Liver (tissue), 9 donors: ENCODE results near the gene ATG14. TPM values are rescaled to one million over a fixed set of nuclear protein-coding genes. Genes with fewer than 3 reads are reported as not detected.

Experiments used
- DNase-seq: peaks from one replicate; pipeline ENCODE4 v3.0.0-alpha.2; 2017; ENCODE audit warnings: low spot score
- H3K27ac ChIP-seq, 2 donors: one replicate each; pipeline ENCODE4 v1.7.0; 2013; ENCODE audit warnings: inconsistent platforms in 2 of 2, low read length in 2 of 2, control low read depth in 1 of 2, low read depth in 1 of 2, mild to moderate bottlenecking in 1 of 2
- H3K27me3 ChIP-seq, 4 donors: one replicate each; pipeline versions ENCODE4 v1.6.1 to v1.7.0; 2013; ENCODE audit warnings: low read length in 3 of 4, inconsistent platforms in 1 of 4, mild to moderate bottlenecking in 1 of 4, moderate library complexity in 1 of 4; ENCODE audit not compliant: control insufficient read depth in 4 of 4, insufficient read depth in 4 of 4
- H3K36me3 ChIP-seq, 4 donors: one replicate each; pipeline versions ENCODE4 v1.6.1 to v1.7.0; 2013; ENCODE audit warnings: low read length in 3 of 4, mild to moderate bottlenecking in 3 of 4, low read depth in 1 of 4, moderate library complexity in 1 of 4; ENCODE audit not compliant: control insufficient read depth in 4 of 4, insufficient read depth in 3 of 4
- H3K4me1 ChIP-seq, 4 donors: one replicate each; pipeline versions ENCODE4 v1.6.1 to v1.7.0; 2013; ENCODE audit warnings: low read length in 3 of 4, mild to moderate bottlenecking in 3 of 4, moderate library complexity in 1 of 4; ENCODE audit not compliant: control insufficient read depth in 4 of 4, insufficient read depth in 4 of 4
- H3K4me3 ChIP-seq, 3 donors: one replicate each; pipeline versions ENCODE4 v1.6.1 to v1.7.0; 2013; ENCODE audit warnings: low read length in 3 of 3, control low read depth in 1 of 3, low read depth in 1 of 3, mild to moderate bottlenecking in 1 of 3
- H3K9ac ChIP-seq, 2 donors: one replicate each; pipeline ENCODE4 v1.7.0; 2013; ENCODE audit warnings: low read length in 2 of 2, mild to moderate bottlenecking in 2 of 2, moderate library complexity in 2 of 2, control low read depth in 1 of 2, low read depth in 1 of 2
- H3K9me3 ChIP-seq, 4 donors: one replicate each; pipeline versions ENCODE4 v1.6.1 to v1.7.0; 2013; ENCODE audit warnings: low read length in 3 of 4; ENCODE audit not compliant: control insufficient read depth in 4 of 4
- EGR1 ChIP-seq, 2 donors: IDR thresholded peaks; 2 replicates each; pipeline ENCODE4 v1.6.1; 2016 to 2018; ENCODE audit warnings: antibody characterized with exemption in 2 of 2, low read depth in 2 of 2
- FOXA1 ChIP-seq: IDR thresholded peaks from 2 replicates; pipeline ENCODE4 v1.6.1; 2016; ENCODE audit warnings: antibody characterized with exemption
- GABPA ChIP-seq, 2 donors: IDR thresholded peaks in 1 of 2; conservative IDR thresholded peaks in 1 of 2; 2 replicates each; pipeline ENCODE4 v1.6.1; 2016; ENCODE audit warnings: antibody characterized with exemption in 2 of 2, mild to moderate bottlenecking in 1 of 2, moderate library complexity in 1 of 2
- HNF4A ChIP-seq, 2 donors: conservative IDR thresholded peaks; 2 replicates each; pipeline ENCODE4 v1.6.1; 2016; ENCODE audit warnings: antibody characterized with exemption in 2 of 2, mild to moderate bottlenecking in 2 of 2
- JUND ChIP-seq, 2 donors: IDR thresholded peaks; 2 replicates each; pipeline ENCODE4 v1.6.1; 2016; ENCODE audit warnings: antibody characterized with exemption in 2 of 2
- RAD21 ChIP-seq, 2 donors: IDR thresholded peaks; 2 replicates each; pipeline ENCODE4 v1.6.1; 2016; ENCODE audit warnings: antibody characterized with exemption in 2 of 2, mild to moderate bottlenecking in 2 of 2
- RXRA ChIP-seq, 2 donors: IDR thresholded peaks; 2 replicates each; pipeline ENCODE4 v1.6.1; 2017 to 2018; ENCODE audit warnings: antibody characterized with exemption in 2 of 2, mild to moderate bottlenecking in 1 of 2
- SP1 ChIP-seq: IDR thresholded peaks from 2 replicates; pipeline ENCODE4 v1.6.1; 2018; ENCODE audit warnings: antibody characterized with exemption, mild to moderate bottlenecking
- TAF1 ChIP-seq: conservative IDR thresholded peaks from 2 replicates; pipeline ENCODE4 v1.6.1; 2016; ENCODE audit warnings: antibody characterized with exemption, mild to moderate bottlenecking
- YY1 ChIP-seq: IDR thresholded peaks from 2 replicates; pipeline ENCODE4 v1.6.1; 2016; ENCODE audit warnings: antibody characterized with exemption, mild to moderate bottlenecking
- WGBS: extraction: QIAGEN DNeasy Blood & Tissue Kit; methylation state at CpG from one replicate; pipeline ENCODE4 v1.1.7; 2013; 5-methylcytosine and 5-hydroxymethylcytosine counted together
- polyA plus RNA-seq, 2 donors: library from polyadenylated mRNA; stranded (reverse) in 1 of 2; unstranded in 1 of 2; fragments of 200-250 nt in 1 of 2; fragments of >200 nt in 1 of 2; fragmentation: Nextera tagmentation in 1 of 2; extraction: Ambion mirVana in 1 of 2; gene quantifications; one replicate each; pipeline versions ENCODE4 v1.2.1 to v1.2.3, GENCODE V29; 2013 to 2015
- total RNA-seq, 2 donors: library from RNA; depleted of rRNA; stranded (reverse); fragments of >200 nt; gene quantifications; one replicate each; pipeline ENCODE4 v1.2.3, GENCODE V29; 2014
- TF ChIP-seq, protein P1 (sequence below): IDR thresholded peaks from 2 replicates; pipeline ENCODE4 v1.6.1; 2016; ENCODE audit warnings: antibody characterized with exemption
- TF ChIP-seq, protein P2 (sequence below): IDR thresholded peaks from 2 replicates; pipeline ENCODE4 v1.6.1; 2016; ENCODE audit warnings: antibody characterized with exemption
- TF ChIP-seq, protein P3 (sequence below): IDR thresholded peaks from 2 replicates; pipeline ENCODE4 v1.6.1; 2016; ENCODE audit warnings: antibody characterized with exemption, mild to moderate bottlenecking
- TF ChIP-seq, protein P4 (sequence below): IDR thresholded peaks from 2 replicates; pipeline ENCODE4 v1.6.1; 2016; ENCODE audit warnings: antibody characterized with exemption
- donor health status: healthy.
- donor health status: healthy.
- donor health status: healthy.
- donor health status: healthy.
- donor health status: healthy.

The ATG14 gene
- total and polyA plus RNA-seq, 4 donors, result 1.9 to 16.0 (median 4.4) TPM

GRCh38 chr14:55451950-55452349 lies 40.3 kb upstream of the ATG14 start (continued):
- TF ChIP-seq, protein P1, sequence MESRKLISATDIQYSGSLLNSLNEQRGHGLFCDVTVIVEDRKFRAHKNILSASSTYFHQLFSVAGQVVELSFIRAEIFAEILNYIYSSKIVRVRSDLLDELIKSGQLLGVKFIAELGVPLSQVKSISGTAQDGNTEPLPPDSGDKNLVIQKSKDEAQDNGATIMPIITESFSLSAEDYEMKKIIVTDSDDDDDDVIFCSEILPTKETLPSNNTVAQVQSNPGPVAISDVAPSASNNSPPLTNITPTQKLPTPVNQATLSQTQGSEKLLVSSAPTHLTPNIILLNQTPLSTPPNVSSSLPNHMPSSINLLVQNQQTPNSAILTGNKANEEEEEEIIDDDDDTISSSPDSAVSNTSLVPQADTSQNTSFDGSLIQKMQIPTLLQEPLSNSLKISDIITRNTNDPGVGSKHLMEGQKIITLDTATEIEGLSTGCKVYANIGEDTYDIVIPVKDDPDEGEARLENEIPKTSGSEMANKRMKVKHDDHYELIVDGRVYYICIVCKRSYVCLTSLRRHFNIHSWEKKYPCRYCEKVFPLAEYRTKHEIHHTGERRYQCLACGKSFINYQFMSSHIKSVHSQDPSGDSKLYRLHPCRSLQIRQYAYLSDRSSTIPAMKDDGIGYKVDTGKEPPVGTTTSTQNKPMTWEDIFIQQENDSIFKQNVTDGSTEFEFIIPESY, result no peak
- TF ChIP-seq GABPA (IDR thresholded peaks at IDR 0.05 in 1 of 2, conservative IDR thresholded peaks at IDR 0.05 in 1 of 2), result no peak

DNA sequence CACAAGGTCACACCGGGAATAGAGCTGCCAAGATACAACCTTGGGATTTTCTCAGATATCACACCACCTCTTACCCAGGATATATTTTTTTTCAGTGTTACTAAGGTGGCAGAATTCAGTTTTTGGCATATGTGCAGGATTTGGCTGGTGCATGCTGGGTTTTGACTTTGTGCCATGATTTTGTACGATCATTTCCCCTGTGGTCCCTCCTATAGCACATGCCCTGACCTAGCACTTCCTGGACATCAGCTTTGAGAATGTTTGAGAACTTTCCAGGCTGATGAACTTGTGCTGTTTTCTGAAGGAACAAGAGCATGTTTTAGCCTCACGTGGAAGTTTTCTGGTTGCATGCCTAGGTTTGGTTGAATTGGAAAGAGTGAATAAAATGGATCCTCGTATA lies 39.8 kb upstream of the ATG14 start:
- no peak overlapping the region for H3K4me3 ChIP-seq
- H3K36me3 ChIP-seq, result no peaks in the 10 kb centered on the region
- TF ChIP-seq, protein P2, sequence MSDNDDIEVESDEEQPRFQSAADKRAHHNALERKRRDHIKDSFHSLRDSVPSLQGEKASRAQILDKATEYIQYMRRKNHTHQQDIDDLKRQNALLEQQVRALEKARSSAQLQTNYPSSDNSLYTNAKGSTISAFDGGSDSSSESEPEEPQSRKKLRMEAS, result peak; percentile 58
- no peak for TF ChIP-seq SP1
- no peak overlapping the region for H3K9ac ChIP-seq
- 61% methylated on average over 4 of the region's 4 CpGs for WGBS
- no peaks in the 10 kb centered on the region for H3K9me3 ChIP-seq
- no peak for DNase-seq
- H3K27ac ChIP-seq, result no peak overlapping the region
- H3K27me3 ChIP-seq, result no peaks in the 10 kb centered on the region
- H3K4me1 ChIP-seq, result no peaks in the 10 kb centered on the region

DNA sequence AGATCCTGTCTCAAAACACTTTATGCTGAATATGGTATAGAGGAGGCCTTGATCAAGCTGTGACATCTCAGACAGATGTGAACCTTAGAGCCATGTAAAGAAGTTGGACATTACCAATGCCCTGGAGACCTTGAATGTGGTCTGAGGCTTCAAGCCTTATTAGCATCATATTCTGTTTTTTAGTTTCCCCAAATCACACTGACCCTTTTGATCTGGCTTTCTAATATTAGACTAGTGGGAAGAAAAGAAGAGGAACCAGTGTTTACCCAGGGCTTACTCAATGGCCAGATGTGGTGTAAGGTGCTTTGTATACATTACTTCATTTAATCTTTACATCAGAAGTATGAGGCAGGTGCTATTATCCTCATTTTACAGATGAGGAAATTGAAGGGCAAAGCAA lies 39.4 kb upstream of the ATG14 start:
- H3K27me3 ChIP-seq, result no peaks in the 10 kb centered on the region
- H3K36me3 ChIP-seq, result no peaks in the 10 kb centered on the region
- no peak overlapping the region for H3K27ac ChIP-seq
- H3K4me3 ChIP-seq, result no peak overlapping the region
- H3K4me1 ChIP-seq, result no peaks in the 10 kb centered on the region
- H3K9me3 ChIP-seq, result no peaks in the 10 kb centered on the region
- H3K9ac ChIP-seq, result no peak overlapping the region
- no peak for DNase-seq
- TF ChIP-seq FOXA1, result no peak
- TF ChIP-seq, protein P3, sequence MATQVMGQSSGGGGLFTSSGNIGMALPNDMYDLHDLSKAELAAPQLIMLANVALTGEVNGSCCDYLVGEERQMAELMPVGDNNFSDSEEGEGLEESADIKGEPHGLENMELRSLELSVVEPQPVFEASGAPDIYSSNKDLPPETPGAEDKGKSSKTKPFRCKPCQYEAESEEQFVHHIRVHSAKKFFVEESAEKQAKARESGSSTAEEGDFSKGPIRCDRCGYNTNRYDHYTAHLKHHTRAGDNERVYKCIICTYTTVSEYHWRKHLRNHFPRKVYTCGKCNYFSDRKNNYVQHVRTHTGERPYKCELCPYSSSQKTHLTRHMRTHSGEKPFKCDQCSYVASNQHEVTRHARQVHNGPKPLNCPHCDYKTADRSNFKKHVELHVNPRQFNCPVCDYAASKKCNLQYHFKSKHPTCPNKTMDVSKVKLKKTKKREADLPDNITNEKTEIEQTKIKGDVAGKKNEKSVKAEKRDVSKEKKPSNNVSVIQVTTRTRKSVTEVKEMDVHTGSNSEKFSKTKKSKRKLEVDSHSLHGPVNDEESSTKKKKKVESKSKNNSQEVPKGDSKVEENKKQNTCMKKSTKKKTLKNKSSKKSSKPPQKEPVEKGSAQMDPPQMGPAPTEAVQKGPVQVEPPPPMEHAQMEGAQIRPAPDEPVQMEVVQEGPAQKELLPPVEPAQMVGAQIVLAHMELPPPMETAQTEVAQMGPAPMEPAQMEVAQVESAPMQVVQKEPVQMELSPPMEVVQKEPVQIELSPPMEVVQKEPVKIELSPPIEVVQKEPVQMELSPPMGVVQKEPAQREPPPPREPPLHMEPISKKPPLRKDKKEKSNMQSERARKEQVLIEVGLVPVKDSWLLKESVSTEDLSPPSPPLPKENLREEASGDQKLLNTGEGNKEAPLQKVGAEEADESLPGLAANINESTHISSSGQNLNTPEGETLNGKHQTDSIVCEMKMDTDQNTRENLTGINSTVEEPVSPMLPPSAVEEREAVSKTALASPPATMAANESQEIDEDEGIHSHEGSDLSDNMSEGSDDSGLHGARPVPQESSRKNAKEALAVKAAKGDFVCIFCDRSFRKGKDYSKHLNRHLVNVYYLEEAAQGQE, result no peak
- TF ChIP-seq, protein P4, sequence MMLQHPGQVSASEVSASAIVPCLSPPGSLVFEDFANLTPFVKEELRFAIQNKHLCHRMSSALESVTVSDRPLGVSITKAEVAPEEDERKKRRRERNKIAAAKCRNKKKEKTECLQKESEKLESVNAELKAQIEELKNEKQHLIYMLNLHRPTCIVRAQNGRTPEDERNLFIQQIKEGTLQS, result no peak

DNA sequence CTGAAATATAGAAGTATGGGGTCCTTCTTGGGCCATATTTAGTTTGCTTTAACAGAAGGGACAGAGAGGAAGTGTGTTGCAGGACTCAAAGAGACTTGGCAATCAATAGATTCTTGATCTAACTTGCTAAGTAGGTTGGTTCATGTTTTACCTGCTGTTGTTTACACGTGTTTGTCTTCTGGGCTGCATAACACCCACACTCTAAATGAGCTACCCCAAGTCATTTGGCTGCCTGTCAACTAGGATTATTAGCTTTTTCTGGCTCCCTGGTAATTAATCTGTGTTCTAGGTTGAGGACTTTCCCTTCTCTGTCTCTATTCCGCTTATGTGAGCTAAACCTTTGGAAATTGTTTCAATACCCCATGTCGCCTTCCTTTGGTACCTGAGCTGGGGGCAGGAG lies 38.9 kb upstream of the ATG14 start:
- H3K4me1 ChIP-seq, result no peaks in the 10 kb centered on the region
- no peak for DNase-seq
- H3K4me3 ChIP-seq, result no peak overlapping the region
- no peak overlapping the region for H3K27ac ChIP-seq
- H3K9ac ChIP-seq, result no peak overlapping the region
- no peaks in the 10 kb centered on the region for H3K36me3 ChIP-seq
- WGBS, result 81% methylated on average over 3 of the region's 3 CpGs
- no peaks in the 10 kb centered on the region for H3K27me3 ChIP-seq
- H3K9me3 ChIP-seq, result no peaks in the 10 kb centered on the region
- TF ChIP-seq HNF4A (conservative IDR thresholded peaks at IDR 0.05), result no peak
- no peak for TF ChIP-seq RAD21 (IDR thresholded peaks at IDR 0.05)
- TF ChIP-seq YY1, result no peak
- TF ChIP-seq RXRA (IDR thresholded peaks at IDR 0.05), result no peak
- TF ChIP-seq FOXA1, result no peak
- no peak for TF ChIP-seq TAF1
- TF ChIP-seq, protein P3, result no peak
- TF ChIP-seq EGR1 (IDR thresholded peaks at IDR 0.05; ENCODE audit: low read depth in 2 of 2), result no peak
- TF ChIP-seq, protein P2, result no peak
- TF ChIP-seq JUND (IDR thresholded peaks at IDR 0.05), result no peak
- TF ChIP-seq, protein P4, result no peak
- TF ChIP-seq GABPA (IDR thresholded peaks at IDR 0.05 in 1 of 2, conservative IDR thresholded peaks at IDR 0.05 in 1 of 2), result no peak
